ENCODE data around the gene MTCH2.

MTCH2 gene

DNA sequence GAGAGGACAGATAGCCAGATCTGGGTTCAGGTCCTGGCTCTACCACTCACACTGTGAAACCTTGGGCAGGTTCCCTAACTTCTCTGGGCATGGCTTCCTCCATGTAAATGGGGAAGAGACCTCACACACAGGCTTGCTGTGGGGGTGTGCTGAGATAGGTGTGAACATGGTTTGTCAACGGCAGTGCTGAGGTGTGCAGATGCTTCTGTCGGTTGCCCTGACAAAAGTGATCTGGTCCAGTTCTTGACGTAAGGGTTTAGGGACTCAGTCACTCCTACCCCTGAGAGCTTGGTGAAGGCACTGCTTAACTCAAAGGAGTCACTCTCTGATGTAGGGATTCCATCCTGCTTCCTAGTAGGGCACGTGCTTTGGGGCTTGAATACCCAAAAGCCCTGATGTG is 50.1 kb downstream of the MTCH2 start:
- in situ Hi-C loops (cut with HindIII; ENCODE audit: low sequenced_read_pairs): no loop called here

DNA sequence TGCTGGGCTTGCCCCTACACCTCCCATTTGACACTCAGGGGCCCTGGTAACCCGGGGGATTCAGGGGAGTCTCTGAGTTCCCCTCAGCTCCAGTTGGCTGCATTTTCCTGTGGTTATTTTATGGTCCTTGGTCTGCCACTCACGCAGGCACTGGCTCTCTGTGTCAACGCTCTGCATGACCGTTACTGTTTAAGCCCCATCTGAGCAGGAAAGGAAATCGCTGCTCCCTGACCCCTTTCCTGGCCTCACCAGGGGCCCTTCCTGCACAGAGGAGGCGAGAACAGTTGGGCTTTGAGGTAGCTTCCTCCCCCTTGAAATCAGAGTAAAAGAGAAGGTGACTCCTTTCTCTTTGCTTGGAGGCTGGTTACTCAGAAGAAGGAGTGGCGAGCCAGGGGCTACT is 50.6 kb downstream of the MTCH2 start:
- in situ Hi-C loops (cut with HindIII; ENCODE audit: low sequenced_read_pairs): no loop called here

DNA sequence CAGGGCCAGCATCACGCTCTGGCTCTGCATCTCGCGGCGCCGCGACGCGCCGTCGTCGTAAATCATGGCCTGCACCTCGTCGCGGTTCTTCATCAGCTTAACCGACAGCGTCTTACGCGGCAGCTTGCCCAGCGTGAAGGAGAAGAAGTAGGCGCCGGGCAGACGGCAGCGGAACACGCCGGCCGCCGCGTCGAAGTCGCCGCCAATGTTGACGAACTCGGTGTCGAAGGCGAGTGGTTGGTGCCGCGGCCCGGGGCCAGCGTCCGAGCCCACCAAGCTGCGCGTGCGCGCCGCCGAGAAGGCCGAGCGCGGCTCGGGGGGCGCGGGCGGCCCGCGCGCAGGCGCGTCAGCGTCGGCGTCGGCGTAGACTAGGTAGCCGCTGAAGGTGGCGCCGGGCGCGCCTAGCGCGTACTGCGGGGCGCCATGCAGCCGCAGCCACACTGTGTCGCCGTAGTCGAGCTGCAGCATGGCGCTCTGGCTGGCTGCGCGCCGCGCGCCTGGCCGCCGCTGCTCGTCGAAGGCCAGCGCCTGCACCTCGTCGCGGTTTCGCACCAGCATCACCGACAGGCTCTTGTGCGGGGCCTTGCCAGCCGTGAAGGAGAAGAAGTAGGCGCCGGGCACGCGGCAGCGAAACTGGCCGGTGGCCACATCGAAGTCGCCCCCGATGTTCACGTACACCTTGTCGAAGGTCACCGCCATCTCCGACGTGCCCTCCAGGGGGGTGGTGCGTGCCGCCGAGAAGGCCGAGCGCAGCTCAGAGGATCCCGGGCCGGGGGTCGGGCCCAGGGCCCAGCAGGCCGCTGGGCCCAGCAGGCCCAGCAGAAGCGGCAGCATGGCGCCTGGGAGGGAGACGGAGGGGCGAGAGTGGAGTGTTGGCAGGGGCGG is 52.1 kb downstream of the MTCH2 start:
- in situ Hi-C loops (cut with HindIII; ENCODE audit: low sequenced_read_pairs): no loop called here

DNA sequence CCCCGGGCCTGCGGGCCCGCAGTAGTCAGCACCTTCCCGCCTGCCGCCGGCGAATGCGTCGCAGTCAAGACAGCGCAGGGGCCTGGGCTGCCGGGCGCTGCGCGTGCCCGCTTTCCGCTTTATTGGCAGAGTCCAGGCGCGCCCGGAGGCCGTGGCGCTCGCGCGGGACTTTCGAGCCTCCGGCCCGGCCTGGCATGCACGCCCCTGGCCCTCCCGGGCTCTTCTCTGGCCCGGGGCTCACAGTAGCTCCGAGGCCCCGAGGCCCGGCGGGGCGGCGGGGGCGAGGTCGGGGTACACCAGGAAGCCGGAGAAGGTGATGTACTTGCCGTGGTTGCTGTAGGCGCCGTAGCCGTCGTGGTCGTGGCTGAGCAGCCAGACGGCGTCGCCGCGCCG is 52.8 kb downstream of the MTCH2 start:
- in situ Hi-C loops (cut with HindIII; ENCODE audit: low sequenced_read_pairs): no loop called here

DNA sequence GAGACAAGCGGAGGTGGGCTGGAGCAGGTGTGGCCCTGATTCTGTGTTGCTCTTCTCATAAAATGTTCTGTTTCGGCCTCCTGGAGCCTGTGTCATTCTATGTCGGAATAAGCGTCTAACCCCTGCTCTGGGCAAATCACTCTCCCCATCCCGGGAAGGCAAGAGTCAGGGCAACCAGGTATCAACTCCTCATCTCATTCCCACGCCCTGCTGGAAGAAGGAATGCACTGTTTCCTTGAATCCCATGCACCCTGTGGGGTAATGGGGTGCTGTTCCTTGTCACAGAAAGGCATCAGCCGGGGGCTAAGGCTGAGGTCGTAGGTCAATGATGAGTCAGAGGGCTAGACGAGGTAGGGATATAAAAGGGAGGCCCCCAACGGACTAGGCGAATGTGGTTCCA is 53.2 kb downstream of the MTCH2 start:
- in situ Hi-C loops (cut with HindIII; ENCODE audit: low sequenced_read_pairs): no loop called here

GRCh38 chr11:47587723-47588326 is 54.5 kb downstream of the MTCH2 start:
- in situ Hi-C loops (cut with HindIII; ENCODE audit: low sequenced_read_pairs): no loop called here

DNA sequence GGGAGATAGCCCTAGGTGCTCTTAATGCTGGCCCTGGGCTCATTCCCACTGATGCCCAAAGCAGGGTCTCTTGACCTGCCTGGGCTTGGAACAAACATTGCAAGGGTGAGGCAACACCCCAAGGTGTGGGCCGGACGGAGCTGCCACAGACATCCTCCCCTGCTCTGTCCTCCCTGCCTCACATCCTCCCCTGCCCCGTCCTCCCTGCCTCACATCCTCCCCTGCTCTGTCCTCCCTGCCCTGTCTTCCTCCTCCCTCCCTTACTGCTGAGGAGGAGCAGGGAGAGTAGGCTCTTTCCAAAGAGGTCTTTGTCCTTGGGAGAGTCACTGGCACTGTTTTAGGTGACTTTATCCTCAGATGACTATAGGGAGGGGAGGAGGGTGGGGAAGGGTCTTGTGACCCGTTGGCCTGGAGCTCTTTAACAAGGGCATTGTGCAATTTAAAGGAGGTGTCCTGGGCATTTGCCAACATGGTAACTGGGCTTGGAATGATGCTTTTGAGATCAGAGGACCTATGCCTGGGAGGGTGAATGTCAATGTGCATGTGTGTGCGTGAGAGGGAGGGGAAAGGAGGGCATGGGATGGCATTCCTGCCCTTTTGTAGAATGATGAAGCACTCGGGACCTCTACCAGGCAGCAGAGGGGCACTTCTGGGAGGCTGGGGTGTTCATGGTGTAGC is 55.2 kb downstream of the MTCH2 start:
- in situ Hi-C loops (cut with HindIII; ENCODE audit: low sequenced_read_pairs): no loop called here

DNA sequence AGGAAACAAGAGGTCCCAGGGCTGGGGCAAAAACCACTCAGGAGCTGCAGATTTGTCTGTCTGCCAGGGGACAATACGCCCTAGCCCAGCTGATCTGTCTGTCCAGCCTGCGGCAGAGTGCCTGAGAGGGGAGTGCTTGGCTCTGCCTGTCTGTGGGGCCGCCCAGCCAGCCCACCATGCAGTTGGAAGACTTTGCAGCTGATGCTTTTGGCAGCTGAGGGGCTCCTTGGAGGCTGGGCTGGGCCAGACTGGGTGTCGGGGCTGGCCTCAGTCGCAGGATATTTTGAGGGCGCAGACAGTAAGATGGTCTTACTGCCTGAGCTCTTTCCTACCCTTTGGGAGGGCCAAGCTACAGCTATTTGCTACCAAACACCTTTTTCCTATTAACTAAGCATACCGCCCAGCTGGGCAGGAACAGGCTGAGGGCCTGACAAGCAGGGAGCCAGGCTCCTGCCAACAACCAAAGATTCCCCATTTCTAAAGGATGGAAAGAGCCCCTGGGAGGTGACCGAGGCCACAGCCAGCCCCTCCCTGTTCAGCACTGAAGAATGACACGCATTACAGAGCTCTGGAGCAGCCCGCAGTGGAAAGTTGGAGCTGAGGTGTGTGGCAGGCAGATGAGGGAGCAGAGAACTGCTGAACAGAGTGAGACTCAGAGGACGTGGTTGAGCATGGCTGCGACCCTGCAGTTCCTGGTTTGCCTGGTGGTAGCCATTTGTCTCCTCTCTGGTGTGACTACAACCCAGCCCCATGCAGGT is 56.1 kb downstream of the MTCH2 start, which contains the start of gene FAM180B:
TSS of gene FAM180B (plus strand) at position 581 of the 758 bp plus-strand sequence. CDS start at position 672, 91 bp downstream.
- in situ Hi-C loops (cut with HindIII; ENCODE audit: low sequenced_read_pairs): no loop called here

DNA sequence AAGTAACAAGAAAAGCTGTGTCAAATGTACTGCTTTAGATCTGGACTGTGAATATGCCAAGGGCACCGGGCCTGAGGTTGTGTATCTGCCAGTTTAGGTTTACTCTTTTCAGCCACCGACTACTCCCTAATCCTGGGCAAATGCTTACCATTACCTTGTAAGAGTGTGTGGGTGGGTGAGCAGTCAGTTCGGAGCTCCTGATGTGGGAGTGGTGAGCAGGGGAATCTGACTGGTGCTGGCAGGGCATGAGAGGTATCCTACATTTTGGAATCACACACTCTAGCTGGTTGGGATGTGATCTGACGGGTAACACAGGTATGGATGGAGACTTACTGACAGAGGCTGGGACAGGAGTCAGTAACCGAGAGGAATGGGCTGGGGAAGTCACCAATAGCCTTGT is 58.5 kb downstream of the MTCH2 start:
- in situ Hi-C loops (cut with HindIII; ENCODE audit: low sequenced_read_pairs): no loop called here

DNA sequence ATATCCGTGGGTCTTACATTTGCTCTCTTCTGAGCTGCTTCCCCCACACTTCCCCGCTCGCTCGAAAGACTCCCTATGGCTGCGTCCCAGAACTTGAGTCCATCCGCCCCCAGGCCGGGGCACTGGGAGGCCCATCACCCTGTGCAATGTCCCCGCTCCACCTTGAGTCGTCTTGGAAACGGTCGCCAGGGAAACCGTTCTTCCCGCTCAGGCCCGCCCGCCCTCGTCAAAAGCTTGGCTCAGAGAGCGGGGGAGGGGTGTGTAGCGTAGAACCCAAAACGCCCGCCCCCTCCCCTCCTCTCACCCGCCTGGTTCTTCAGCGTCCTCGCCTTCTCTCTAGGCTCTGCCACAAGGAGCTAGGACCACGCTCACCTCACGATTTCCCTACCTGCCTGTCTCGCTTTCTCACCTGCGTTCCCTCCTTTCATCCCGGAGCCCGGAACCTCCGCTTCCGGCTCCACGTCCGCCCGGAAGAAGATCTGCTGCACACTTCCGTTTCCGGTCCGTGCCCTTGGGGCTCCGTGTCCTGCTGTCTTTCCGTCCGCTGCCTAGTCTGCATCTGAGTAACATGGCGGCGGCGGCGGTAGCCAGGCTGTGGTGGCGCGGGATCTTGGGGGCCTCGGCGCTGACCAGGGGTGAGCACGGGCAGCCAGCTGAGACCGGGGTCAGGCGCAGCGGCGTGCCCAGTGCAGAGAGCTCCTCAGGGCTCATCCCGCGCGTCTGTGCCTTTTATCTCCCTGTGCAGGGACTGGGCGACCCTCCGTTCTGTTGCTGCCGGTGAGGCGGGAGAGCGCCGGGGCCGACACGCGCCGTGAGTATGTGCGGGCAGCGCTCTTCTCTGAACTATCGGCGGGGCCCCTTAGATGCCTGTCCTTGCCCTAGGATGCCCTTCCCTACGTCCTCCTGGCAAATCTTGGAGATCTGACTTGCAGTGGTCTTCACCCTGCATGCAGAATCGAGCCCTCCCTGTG is 63.5 kb downstream of the MTCH2 start, which contains the start of the genes KBTBD4 and NDUFS3:
TSS of gene KBTBD4 (minus strand) at position 447 of the 971 bp plus-strand sequence. CDS start at position 428, 19 bp downstream.
TSS of gene NDUFS3 (plus strand) at position 551 of the 971 bp plus-strand sequence. CDS start at position 569, 18 bp downstream.
- in situ Hi-C loops (cut with HindIII; ENCODE audit: low sequenced_read_pairs): no loop called here

GRCh38 chr11:47577460-47578041 is 64.8 kb downstream of the MTCH2 start:
- in situ Hi-C loops (cut with HindIII; ENCODE audit: low sequenced_read_pairs): no loop called here

DNA sequence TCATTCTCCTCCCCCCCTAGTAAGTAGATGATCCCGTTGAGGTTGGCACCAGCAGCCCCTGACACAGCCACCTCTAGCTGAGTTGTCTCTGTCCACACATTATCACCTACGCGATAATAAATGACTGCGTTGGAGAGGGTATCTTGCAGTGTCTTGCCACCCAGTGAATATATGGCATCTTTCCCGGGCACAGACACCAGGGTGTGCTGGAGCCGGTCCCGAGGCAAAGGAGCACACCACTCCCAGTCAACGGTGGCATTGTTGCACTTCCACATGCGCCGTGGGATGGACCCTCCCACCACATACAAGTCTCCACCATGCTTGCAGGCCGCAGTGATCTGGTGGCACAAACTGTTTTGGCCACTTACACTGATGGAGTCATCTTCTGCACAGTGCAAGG is 69.0 kb downstream of the MTCH2 start:
- in situ Hi-C loops (cut with HindIII; ENCODE audit: low sequenced_read_pairs): no loop called here

- in situ Hi-C loops (cut with HindIII; ENCODE audit: low sequenced_read_pairs): no loop called here
Measured at GRCh38 chr11:47572715-47573255, 69.6 kb downstream of the MTCH2 start.

- in situ Hi-C loops (cut with HindIII; ENCODE audit: low sequenced_read_pairs): no loop called here
Measured at GRCh38 chr11:47571895-47572294, 70.5 kb downstream of the MTCH2 start.

DNA sequence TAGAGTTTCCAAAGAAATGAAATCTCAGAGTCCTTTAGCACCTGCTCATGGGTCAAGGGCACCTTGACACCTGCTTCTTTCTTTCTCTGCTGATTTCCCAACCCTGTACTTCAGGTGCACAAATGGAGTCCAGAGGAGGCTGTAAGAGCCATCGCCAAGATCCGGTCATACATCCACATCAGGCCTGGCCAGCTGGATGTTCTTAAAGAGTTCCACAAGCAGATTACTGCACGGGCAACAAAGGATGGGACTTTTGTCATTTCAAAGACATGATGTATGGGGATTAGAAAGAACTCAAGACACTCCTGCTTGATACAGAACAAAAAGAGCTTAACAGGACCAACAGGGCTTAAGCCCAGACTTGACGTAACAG is 71.0 kb downstream of the MTCH2 start:
- in situ Hi-C loops (cut with HindIII; ENCODE audit: low sequenced_read_pairs): no loop called here

DNA sequence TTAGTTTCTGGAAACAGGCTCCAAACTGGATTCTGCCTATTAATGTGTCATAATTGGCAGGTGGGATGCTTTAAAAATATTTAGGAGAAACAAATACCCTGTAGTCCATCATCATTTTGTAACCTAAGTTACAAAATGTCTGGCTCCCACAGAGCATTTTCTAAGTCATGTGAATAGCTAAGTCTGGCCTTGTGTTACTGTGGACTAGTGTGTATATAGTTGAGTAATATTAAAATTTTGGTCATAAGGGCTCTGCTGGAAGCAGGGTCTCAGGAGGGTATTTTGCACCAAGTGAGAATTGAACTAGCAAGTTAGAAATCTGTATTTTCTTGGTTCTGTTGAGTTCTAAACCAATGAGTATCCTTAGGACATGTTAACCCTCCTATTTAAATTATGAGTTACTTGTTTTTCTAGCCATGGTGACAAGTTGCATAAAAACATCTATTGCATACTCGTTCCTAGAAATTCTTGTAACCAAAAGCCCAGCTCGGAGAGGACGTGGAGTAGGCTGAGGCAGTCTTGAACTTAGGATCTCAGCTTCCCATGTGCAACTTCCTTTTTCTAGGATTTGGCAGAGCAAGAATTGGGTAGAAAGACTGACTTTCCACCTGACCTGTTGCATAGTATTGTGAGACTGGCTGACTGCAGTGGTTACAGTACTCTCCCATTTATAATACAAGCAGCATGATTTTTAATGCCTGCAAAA is 71.6 kb downstream of the MTCH2 start:
- in situ Hi-C loops (cut with HindIII; ENCODE audit: low sequenced_read_pairs): no loop called here

GRCh38 chr11:47569646-47570045 is 72.7 kb downstream of the MTCH2 start:
- in situ Hi-C loops (cut with HindIII; ENCODE audit: low sequenced_read_pairs): no loop called here
